SK-N-SH (cell line): Measurements from ENCODE around the gene DSCAML1.

Experiments used
- CHD2 ChIP-seq: fragments of 150-350 bp; IDR thresholded peaks from 2 replicates; pipeline ENCODE4 v1.6.1; 2018; ENCODE audit warnings: low read length; ENCODE audit not compliant: partially characterized antibody
- CTCF ChIP-seq: fragments of 200-600 bp; sonication (generic); IDR thresholded peaks from 2 replicates; pipeline ENCODE4 v1.6.1; 2017; ENCODE audit warnings: antibody characterized with exemption, mild to moderate bottlenecking, moderate library complexity
- MAX ChIP-seq: IDR thresholded peaks from 2 replicates; pipeline ENCODE4 v1.4.0; 2012; ENCODE audit warnings: low read depth
- MXI1 ChIP-seq: IDR thresholded peaks from 2 replicates; pipeline ENCODE4 v1.6.1; 2012; ENCODE audit warnings: mild to moderate bottlenecking, low read depth, low read length, improper control_type of control experiment
- POLR2AphosphoS5 ChIP-seq: IDR thresholded peaks from 2 replicates; pipeline ENCODE4 v1.6.1; 2012; ENCODE audit warnings: low read depth, low read length
- TAF1 ChIP-seq: IDR thresholded peaks from 2 replicates; pipeline ENCODE4 v1.6.1; 2012; ENCODE audit warnings: low read depth, mild to moderate bottlenecking, low read length, moderate library complexity, borderline replicate concordance
- ZBTB33 ChIP-seq: IDR thresholded peaks from 2 replicates; pipeline ENCODE4 v1.4.0; 2012; ENCODE audit warnings: low read depth, borderline replicate concordance

GRCh38 chr11:117720061-117720511 lies 76.9 kb downstream of the DSCAML1 start:
- no peak for TF ChIP-seq ZBTB33
- TF ChIP-seq CTCF: no peak
- TF ChIP-seq TAF1: no peak
- TF ChIP-seq MXI1: no peak
- no peak for TF ChIP-seq MAX
- TF ChIP-seq POLR2AphosphoS5: no peak
- no peak for TF ChIP-seq CHD2
